RWPE2 (cell line): Measurements from ENCODE around the gene SCAMP1.
A peak's percentile ranks its signal among the peaks of the same experiment; 100 is the strongest.
"Not testable (repeated sequence)": the region's sequence is repeated elsewhere in the genome, so short reads cannot be mapped to it uniquely, and the experiment has no call there.

Experiments used
- ATAC-seq: fragments of 200-7000 bp; cut with Tn5 transposase; 3 replicates; pipeline ENCODE4 v1.9.1; 2021; ENCODE audit warnings: low read depth
- DNase-seq: peaks from one replicate; pipeline ENCODE4 v3.0.0-alpha.2; 2020; ENCODE audit warnings: low spot score
- H3K27ac ChIP-seq: fragments of 450-650 bp; 2 replicates; pipeline ENCODE4 v1.5.1; 2017; ENCODE audit warnings: mild to moderate bottlenecking; ENCODE audit not compliant: poor library complexity, severe bottlenecking
- H3K27me3 ChIP-seq: fragments of 250-450 bp; sonication (Bioruptor Pico); 2 replicates; pipeline ENCODE4 v1.5.1; 2021; ENCODE audit warnings: mild to moderate bottlenecking, moderate library complexity; ENCODE audit not compliant: insufficient read depth, poor library complexity, severe bottlenecking
- H3K36me3 ChIP-seq: fragments of 250-450 bp; sonication (Bioruptor Pico); 2 replicates; pipeline ENCODE4 v1.5.1; 2020; ENCODE audit warnings: low read depth, mild to moderate bottlenecking, moderate library complexity
- H3K4me1 ChIP-seq: fragments of 250-450 bp; sonication (Bioruptor Pico); 2 replicates; pipeline ENCODE4 v1.5.1; 2021; ENCODE audit warnings: mild to moderate bottlenecking, moderate library complexity; ENCODE audit not compliant: insufficient read depth, poor library complexity, severe bottlenecking
- H3K4me3 ChIP-seq: fragments of 250-450 bp; sonication (Bioruptor Pico); 2 replicates; pipeline ENCODE4 v1.5.1; 2021; ENCODE audit warnings: mild to moderate bottlenecking, moderate library complexity; ENCODE audit not compliant: severe bottlenecking
- H3K9me3 ChIP-seq: fragments of 250-450 bp; sonication (Bioruptor Pico); 2 replicates; pipeline ENCODE4 v1.5.1; 2021; ENCODE audit warnings: mild to moderate bottlenecking, moderate library complexity; ENCODE audit not compliant: severe bottlenecking
- CTCF ChIP-seq: fragments of 450-650 bp; IDR thresholded peaks from one replicate; pipeline ENCODE4 v1.5.1; 2017; ENCODE audit warnings: mild to moderate bottlenecking, moderate library complexity; ENCODE audit not compliant: poor library complexity, severe bottlenecking

The SCAMP1 gene

GRCh38 chr5:78345485-78345884, 14.9 kb upstream of the SCAMP1 start:
- TF ChIP-seq CTCF: no peak
- peaks cover 7% of the 10 kb centered on the region for H3K4me1 ChIP-seq
- DNase-seq: no peak

GRCh38 chr5:78353520-78353919, 6.9 kb upstream of the SCAMP1 start:
- no peaks in the 10 kb centered on the region for H3K27me3 ChIP-seq
- H3K9me3 ChIP-seq: no peaks in the 10 kb centered on the region
- H3K27ac ChIP-seq: no peak overlapping the region
- H3K36me3 ChIP-seq: no peaks in the 10 kb centered on the region; the same call in 1 of the 2 replicates
- DNase-seq (no peak), ATAC-seq (no peak)
- H3K4me3 ChIP-seq: no peak overlapping the region
- H3K4me1 ChIP-seq: no peaks in the 10 kb centered on the region
- no peak for TF ChIP-seq CTCF

More at GRCh38 chr5:78345485-78345884, 14.9 kb upstream of the SCAMP1 start:
- peak; percentile 58 for ATAC-seq
- Histone ChIP-seq H3K9me3 (no peaks in the 10 kb centered on the region), H3K4me3 (no peak overlapping the region), H3K27ac (no peak overlapping the region), H3K27me3 (no peaks in the 10 kb centered on the region), H3K36me3 (no peaks in the 10 kb centered on the region)

GRCh38 chr5:78354066-78354670, 6.2 kb upstream of the SCAMP1 start:
- no peaks in the 10 kb centered on the region for H3K4me1 ChIP-seq
- TF ChIP-seq CTCF: no peak
- no peaks in the 10 kb centered on the region for H3K9me3 ChIP-seq
- DNase-seq (no peak), ATAC-seq (no peak)
- no peaks in the 10 kb centered on the region for H3K27me3 ChIP-seq
- no peak overlapping the region for H3K4me3 ChIP-seq
- no peak overlapping the region for H3K27ac ChIP-seq
- peaks cover 3% of the 10 kb centered on the region; the same call in 1 of the 2 replicates for H3K36me3 ChIP-seq

DNA sequence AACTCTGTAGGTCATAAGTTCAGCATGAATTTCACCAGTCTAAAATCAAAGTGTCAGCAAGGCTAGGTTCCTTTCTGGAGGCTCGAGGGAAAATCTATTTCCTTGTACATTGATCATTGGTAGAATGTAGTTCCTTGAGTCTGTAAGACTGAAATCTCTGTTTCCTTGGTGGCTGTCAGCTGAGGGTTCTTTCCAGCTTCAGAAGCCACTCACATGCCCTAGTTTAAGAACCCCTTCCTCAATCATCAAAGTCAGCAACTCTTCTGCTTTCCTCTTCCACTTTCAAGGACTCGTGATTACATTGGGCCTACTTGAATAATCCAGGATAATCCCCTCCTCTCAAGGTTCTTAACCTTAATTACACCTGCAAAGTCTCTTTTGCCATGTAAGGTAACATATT, 4.9 kb upstream of the SCAMP1 start:
- Histone ChIP-seq H3K36me3 (peaks cover 3% of the 10 kb centered on the region; the same call in 1 of the 2 replicates), H3K27ac (no peak overlapping the region), H3K4me3 (no peak overlapping the region), H3K4me1 (no peaks in the 10 kb centered on the region), H3K27me3 (no peaks in the 10 kb centered on the region), H3K9me3 (no peaks in the 10 kb centered on the region)
- ATAC-seq: no peak
- TF ChIP-seq CTCF: no peak
- DNase-seq: no peak

DNA sequence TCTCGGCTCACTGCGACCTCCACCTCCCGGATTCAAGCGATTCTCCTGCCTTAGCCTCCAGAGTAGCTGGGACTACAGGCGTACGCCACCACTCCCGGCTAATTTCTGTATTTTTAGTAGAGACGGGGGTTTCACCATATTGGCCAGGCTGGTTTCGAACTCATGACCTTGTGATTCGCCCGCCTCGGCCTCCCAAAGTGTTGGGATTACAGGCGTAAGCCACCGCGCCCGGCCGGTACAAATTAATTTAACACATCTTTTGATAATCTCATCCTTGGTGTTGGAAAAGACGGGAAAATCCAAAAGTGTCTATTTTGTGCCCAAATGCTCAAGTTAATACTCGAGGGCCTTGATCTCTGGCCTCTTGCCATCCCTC, 974 bp upstream of the SCAMP1 start:
- H3K9me3 ChIP-seq, H3K27me3 ChIP-seq, DNase-seq, H3K4me1 ChIP-seq, ATAC-seq, H3K36me3 ChIP-seq: not testable (repeated sequence)
- Histone ChIP-seq H3K4me3 (peak overlapping the region; percentile 92), H3K27ac (peak overlapping the region; percentile 54)
